ENCODE results near the gene PTPRO. TPM values are rescaled to one million over a fixed set of nuclear protein-coding genes. Genes with fewer than 3 reads are reported as not detected.

Gene PTPRO
- total RNA-seq, 1 experiment from 2014 or later, result not detected

GRCh38 chr12:15423629-15424028 is 101.3 kb downstream of the PTPRO start:
- ChIA-PET POLR2A (ENCODE audit: unreplicated experiment) (no interaction called here), CTCF (no interaction called here)
- DNase-seq, result no peak

DNA sequence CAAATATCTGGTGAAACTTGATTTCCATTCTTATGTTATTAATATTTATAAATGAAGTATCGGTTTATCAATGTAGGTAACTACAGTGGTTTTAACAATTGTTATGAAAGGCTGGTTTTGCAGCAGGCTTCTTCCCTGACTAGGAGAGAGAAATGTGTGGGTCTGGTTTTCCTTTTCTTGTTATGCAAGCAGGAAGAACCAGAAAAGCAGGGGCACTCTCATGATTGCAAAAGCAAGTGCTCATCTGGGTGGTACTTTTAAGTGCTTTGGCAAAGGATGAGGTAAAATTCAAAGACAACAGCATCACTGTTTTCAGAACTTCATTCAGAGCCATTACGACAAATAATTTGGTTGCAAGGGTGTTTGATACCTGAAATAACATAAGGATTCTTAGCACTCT is 105.6 kb downstream of the PTPRO start:
- peaks cover 10% of the 10 kb centered on the region; the same call in 1 of the 2 replicates for H3K27me3 ChIP-seq (ENCODE audit: low read length)
- no peaks in the 10 kb centered on the region for H3K4me1 ChIP-seq (ENCODE audit: insufficient read depth, low read length)
- ChIA-PET CTCF (no interaction called here), POLR2A (ENCODE audit: unreplicated experiment) (no interaction called here)
- H3K27ac ChIP-seq (ENCODE audit: low read length), result no peak overlapping the region
- no peak overlapping the region for H3K9ac ChIP-seq (ENCODE audit: low read length)
- no peaks in the 10 kb centered on the region for H3K79me2 ChIP-seq (ENCODE audit: low read length)
- no peak for TF ChIP-seq EZH2phosphoT487 (IDR thresholded peaks at IDR 0.05; ENCODE audit: borderline replicate concordance, low read length)
- TF ChIP-seq, protein P1, sequence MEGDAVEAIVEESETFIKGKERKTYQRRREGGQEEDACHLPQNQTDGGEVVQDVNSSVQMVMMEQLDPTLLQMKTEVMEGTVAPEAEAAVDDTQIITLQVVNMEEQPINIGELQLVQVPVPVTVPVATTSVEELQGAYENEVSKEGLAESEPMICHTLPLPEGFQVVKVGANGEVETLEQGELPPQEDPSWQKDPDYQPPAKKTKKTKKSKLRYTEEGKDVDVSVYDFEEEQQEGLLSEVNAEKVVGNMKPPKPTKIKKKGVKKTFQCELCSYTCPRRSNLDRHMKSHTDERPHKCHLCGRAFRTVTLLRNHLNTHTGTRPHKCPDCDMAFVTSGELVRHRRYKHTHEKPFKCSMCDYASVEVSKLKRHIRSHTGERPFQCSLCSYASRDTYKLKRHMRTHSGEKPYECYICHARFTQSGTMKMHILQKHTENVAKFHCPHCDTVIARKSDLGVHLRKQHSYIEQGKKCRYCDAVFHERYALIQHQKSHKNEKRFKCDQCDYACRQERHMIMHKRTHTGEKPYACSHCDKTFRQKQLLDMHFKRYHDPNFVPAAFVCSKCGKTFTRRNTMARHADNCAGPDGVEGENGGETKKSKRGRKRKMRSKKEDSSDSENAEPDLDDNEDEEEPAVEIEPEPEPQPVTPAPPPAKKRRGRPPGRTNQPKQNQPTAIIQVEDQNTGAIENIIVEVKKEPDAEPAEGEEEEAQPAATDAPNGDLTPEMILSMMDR (conservative IDR thresholded peaks at IDR 0.05; ENCODE audit: low read depth, low read length), result no peak
- TF ChIP-seq EZH2 (IDR thresholded peaks at IDR 0.05; ENCODE audit: low read length, unreplicated experiment), result no peak
- no peak overlapping the region for H3K4me3 ChIP-seq (ENCODE audit: low read length)
- H2AFZ ChIP-seq (ENCODE audit: low read length), result no peak overlapping the region
- H3K9me2 ChIP-seq (replicated peaks; ENCODE audit: low read length), result no peaks in the 10 kb centered on the region
- H3K4me2 ChIP-seq (ENCODE audit: low read length), result no peak overlapping the region
- H3K9me3 ChIP-seq (ENCODE audit: low read length), result no peaks in the 10 kb centered on the region
- no TSS peak for BruUV-seq (replicated peaks)
- intact Hi-C loops (cut with micrococcal nuclease), result no loop called here
- H3K36me3 ChIP-seq (ENCODE audit: low read depth, low read length), result no peaks in the 10 kb centered on the region
- H4K20me1 ChIP-seq (ENCODE audit: low read length), result no peaks in the 10 kb centered on the region
- ATAC-seq (no peak), DNase-seq (no peak)
- H3F3A ChIP-seq (ENCODE audit: low read length, unreplicated experiment), result no peaks in the 10 kb centered on the region

More at GRCh38 chr12:15423629-15424028, 101.3 kb downstream of the PTPRO start:
- intact Hi-C loops (cut with micrococcal nuclease), result no loop called here
- no TSS peak for BruUV-seq (replicated peaks)
- Histone ChIP-seq H3K9me3 (ENCODE audit: low read length) (no peaks in the 10 kb centered on the region), H3K79me2 (ENCODE audit: low read length) (no peaks in the 10 kb centered on the region), H3K4me3 (ENCODE audit: low read length) (no peak overlapping the region), H3K9me2 (replicated peaks; ENCODE audit: low read length) (no peaks in the 10 kb centered on the region), H3K4me2 (ENCODE audit: low read length) (no peak overlapping the region), H3F3A (ENCODE audit: low read length, unreplicated experiment) (no peaks in the 10 kb centered on the region), H2AFZ (ENCODE audit: low read length) (no peak overlapping the region), H3K9ac (ENCODE audit: low read length) (no peak overlapping the region), H3K27ac (ENCODE audit: low read length) (no peak overlapping the region), H4K20me1 (ENCODE audit: low read length) (no peaks in the 10 kb centered on the region), H3K27me3 (ENCODE audit: low read length) (no peaks in the 10 kb centered on the region; the same call in 1 of the 2 replicates), H3K4me1 (ENCODE audit: insufficient read depth, low read length) (no peaks in the 10 kb centered on the region), H3K36me3 (ENCODE audit: low read depth, low read length) (no peaks in the 10 kb centered on the region)
- TF ChIP-seq EZH2 (IDR thresholded peaks at IDR 0.05; ENCODE audit: low read length, unreplicated experiment) (no peak), EZH2phosphoT487 (IDR thresholded peaks at IDR 0.05; ENCODE audit: borderline replicate concordance, low read length) (no peak)
- TF ChIP-seq, protein P1 (conservative IDR thresholded peaks at IDR 0.05; ENCODE audit: low read depth, low read length), result no peak
- ATAC-seq, result no peak

DNA sequence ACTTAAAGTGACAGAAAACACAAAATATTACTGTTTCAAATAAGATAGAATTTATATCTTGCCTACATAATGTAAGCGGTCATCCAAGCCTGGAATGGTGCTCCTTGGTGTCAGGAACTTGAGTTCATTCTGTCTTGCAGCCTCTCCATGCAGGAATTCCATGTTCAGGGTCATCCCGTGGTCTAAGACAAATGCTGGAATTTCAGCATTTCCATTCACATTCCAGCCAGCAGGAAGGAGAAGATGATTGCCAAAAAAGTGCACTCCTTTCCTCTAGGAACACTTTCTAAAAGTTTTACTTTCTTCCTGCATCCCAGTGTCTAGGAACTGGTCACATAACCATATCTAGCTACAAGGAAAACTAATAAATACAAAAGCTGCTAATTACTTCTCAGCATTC is 106.3 kb downstream of the PTPRO start:
- no peak for DNase-seq
- Histone ChIP-seq H3K9me3 (ENCODE audit: low read length) (no peaks in the 10 kb centered on the region), H3K9me2 (replicated peaks; ENCODE audit: low read length) (no peaks in the 10 kb centered on the region), H3K27ac (ENCODE audit: low read length) (no peak overlapping the region), H3K4me3 (ENCODE audit: low read length) (no peak overlapping the region), H3K27me3 (ENCODE audit: low read length) (peaks cover 10% of the 10 kb centered on the region; the same call in 1 of the 2 replicates), H2AFZ (ENCODE audit: low read length) (no peak overlapping the region), H3K79me2 (ENCODE audit: low read length) (no peaks in the 10 kb centered on the region), H3K4me1 (ENCODE audit: insufficient read depth, low read length) (no peaks in the 10 kb centered on the region), H3K9ac (ENCODE audit: low read length) (no peak overlapping the region), H3F3A (ENCODE audit: low read length, unreplicated experiment) (no peaks in the 10 kb centered on the region), H3K36me3 (ENCODE audit: low read depth, low read length) (no peaks in the 10 kb centered on the region), H3K4me2 (ENCODE audit: low read length) (no peak overlapping the region), H4K20me1 (ENCODE audit: low read length) (no peaks in the 10 kb centered on the region)
- intact Hi-C loops (cut with micrococcal nuclease), result no loop called here
- no peak for TF ChIP-seq EZH2 (IDR thresholded peaks at IDR 0.05; ENCODE audit: low read length, unreplicated experiment)
- TF ChIP-seq, protein P1 (conservative IDR thresholded peaks at IDR 0.05; ENCODE audit: low read depth, low read length), result no peak
- TF ChIP-seq EZH2phosphoT487 (IDR thresholded peaks at IDR 0.05; ENCODE audit: borderline replicate concordance, low read length), result no peak
- BruUV-seq (replicated peaks), result no TSS peak
- ChIA-PET POLR2A (ENCODE audit: unreplicated experiment) (no interaction called here), CTCF (no interaction called here)
- no peak for ATAC-seq
